Skin epidermis (tissue), 12 donors: ENCODE data around the gene SCFD2.
"Not testable (repeated sequence)": the region's sequence is repeated elsewhere in the genome, so short reads cannot be mapped to it uniquely, and the experiment has no call there.

Experiments
- H3K27ac ChIP-seq, 21 experiments: fragments of 200-600 bp; sonication (generic) in 11 of 21; one replicate each; pipeline ENCODE4 v1.5.0; 2020; ENCODE audit warnings: mild to moderate bottlenecking in 3 of 21, inconsistent platforms in 2 of 21, moderate library complexity in 2 of 21
- H3K4me3 ChIP-seq, 7 experiments: fragments of 200-600 bp; sonication (generic) in 2 of 7; one replicate each; pipeline ENCODE4 v1.5.0; 2020; ENCODE audit warnings: inconsistent platforms in 2 of 7, mild to moderate bottlenecking in 2 of 7, moderate library complexity in 1 of 7

Gene SCFD2

DNA sequence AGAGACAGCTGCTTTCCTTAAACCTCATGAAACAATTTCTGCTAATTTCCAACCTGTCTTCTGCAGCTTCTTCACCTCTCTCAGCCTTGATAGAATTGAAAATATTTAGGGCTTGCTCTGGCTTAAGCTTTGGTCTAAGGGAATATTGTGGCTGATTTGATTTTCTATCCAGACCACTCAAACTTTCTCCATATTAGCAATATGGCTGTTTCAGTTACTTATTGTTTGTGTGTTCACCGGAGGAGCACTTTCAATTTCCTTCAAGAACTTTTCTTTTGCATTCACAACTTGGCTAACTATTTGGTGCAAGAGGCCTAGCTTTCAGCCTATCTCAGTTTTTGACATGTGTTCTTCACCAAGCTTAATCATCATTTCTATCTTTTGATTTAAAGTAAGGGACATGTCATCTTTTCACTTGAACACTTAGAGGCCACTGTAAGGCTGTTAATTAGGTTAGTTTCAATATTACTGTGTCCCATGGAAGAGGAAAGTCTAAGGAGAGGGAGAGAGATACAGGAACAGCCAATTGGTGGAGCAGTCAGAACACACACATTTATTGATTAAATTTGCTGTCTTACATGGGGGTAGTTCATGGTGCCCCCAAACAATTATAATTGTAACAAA is 290.6 kb downstream of the SCFD2 start:
- Histone ChIP-seq H3K4me3 (no peak overlapping the region), H3K27ac (no peak overlapping the region)

DNA sequence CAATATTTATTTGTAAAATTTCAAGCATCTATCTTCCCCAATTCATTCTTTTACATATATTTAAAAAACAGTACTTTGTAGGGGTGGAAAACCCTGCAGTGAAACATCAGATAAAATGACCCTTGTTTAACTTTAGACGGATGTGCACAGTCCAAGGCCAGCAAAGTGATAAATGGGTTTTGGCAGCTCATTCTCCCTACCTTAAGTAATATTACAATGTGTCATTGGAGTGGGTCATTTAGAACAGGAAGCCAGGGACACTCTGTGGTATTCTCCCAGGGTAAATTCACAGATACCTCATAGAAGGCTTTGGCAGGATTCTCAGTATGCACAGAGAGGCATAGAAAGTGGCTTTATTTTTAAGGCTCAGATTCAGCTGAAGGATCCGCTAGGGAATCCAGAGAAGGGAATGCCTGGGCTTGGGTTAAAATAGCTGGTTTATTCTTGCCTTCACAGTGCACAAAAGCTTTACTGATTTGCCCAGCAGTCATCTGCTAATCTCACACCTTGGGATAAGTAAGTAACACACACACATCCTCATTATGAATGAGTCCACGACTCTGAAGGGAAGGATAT is 297.0 kb downstream of the SCFD2 start:
- no peak overlapping the region for H3K4me3 ChIP-seq
- H3K27ac ChIP-seq = no peak overlapping the region

DNA sequence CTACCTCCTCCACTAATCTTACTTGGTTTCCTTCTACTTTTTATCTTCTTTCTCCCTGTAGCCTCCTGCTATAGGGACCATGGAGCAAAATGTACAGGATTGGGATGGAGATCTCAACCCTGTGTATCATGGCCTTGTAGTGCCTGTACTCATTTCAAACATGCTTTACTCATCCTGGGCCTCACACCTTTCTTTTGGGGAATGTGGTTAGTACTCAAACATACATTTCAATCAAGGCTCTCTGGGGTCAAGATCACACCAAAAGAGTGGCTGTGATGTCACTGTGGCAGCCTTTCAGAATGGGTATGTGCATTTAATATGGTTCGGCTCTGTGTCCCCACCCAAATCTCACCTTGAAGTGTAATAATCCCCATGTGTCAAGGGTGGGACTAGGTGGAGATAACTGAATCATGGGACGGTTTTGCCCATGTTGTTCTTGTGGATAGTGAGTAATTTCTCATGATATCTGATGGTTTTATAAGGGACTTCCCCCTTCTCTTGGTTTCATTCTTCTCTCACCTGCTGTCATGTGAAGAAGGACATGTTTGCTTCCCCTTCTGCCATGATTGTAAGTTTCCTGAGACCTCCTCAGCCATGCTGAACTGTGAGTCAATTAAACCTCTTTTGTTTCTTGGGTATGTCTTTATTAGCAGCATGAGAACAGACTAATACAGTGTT is 298.6 kb downstream of the SCFD2 start:
- no peak overlapping the region for H3K4me3 ChIP-seq
- no peak overlapping the region for H3K27ac ChIP-seq

DNA sequence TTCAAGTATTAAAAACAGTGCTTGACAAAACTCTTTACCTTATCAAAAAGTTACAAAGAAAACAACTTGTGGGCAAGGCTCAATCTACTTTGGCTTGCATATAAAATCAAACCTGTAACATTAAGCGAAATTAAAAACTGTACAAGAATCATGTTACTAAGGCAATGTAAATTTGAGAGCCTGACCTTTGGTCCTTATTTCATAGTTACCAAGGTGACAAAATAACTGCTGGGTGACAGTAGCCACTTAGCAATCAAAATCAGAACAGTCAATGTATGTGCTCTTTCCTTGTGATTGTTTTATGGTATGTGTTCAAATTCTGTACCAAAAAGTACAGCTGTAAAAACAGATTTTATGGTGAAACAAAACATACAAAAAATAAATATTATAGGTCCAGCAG is 299.7 kb downstream of the SCFD2 start:
- Histone ChIP-seq H3K4me3 (no peak overlapping the region), H3K27ac (no peak overlapping the region)

DNA sequence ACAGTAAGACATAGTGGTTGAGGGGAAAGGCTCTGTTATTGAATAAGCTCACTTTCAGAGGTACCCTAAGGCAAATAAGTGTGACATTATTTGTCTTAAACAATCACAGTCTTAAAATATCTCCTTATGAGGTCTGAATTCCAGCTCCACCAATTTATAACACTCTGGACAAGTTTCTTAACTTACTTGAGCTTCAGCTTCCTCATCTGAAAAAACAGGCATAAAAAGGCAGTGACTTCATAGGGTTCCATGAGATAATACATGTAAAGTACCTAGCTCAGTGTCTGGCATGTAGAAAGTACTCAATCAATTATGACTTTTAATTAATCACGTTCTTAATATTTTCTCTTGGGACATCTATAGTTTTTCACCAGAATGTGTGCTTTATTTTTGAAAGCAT is 301.3 kb downstream of the SCFD2 start:
- H3K27ac ChIP-seq = no peak overlapping the region
- no peak overlapping the region for H3K4me3 ChIP-seq

DNA sequence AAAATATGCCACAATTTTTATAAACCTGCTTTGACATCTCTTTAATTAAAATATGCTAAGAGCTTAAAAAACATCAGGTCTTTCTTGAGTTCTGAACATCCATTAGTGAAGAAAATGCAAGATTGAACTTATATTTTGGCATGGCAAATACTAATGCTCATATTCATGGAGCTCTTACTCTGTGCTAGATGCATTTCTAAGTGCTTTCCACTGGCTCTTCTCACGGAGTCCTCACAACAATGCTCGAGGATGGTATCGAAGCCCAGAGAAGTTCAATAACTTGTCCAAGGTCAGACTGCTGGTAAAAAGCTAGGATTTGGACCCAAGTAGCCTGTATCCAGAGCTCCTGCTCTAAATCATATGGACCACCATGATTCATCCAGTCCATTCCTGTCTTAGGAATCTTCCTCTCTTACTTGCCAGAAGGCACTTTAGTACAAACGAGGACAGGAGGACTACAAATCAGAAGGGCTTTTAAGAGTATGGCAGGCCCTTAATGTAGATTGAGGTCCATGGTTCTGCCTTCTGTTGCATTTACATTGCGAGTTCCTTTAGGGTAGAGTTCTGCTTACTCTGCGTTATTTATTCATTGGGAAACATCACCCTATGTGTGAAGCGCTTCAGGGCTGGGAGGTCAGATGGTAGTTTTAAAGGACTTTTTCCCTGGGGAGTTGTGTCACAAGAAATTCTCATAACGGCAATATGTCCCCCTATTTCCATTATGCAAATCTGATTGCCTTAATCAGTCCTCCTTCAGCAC is 304.6 kb downstream of the SCFD2 start:
- no peak overlapping the region for H3K4me3 ChIP-seq
- H3K27ac ChIP-seq = no peak overlapping the region

DNA sequence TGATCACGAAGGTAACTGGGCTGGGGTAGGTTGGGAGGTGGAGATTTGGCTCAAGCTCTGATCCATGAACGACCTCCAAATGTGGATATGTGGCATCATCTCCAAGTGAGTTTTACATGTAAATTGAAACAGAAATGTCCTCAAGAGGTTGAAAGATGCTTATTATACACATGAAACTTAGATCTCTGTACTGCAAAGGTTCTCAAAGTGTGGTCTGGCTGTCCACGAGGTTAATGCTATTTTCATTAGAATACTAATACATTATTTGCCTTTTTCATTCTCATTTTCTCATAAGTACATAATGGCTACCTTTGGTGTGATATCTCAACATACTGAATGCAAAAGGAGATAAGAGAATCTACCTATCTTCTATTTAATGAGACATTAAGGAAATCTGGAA is 305.6 kb downstream of the SCFD2 start:
- Histone ChIP-seq H3K27ac (no peak overlapping the region), H3K4me3 (no peak overlapping the region)

DNA sequence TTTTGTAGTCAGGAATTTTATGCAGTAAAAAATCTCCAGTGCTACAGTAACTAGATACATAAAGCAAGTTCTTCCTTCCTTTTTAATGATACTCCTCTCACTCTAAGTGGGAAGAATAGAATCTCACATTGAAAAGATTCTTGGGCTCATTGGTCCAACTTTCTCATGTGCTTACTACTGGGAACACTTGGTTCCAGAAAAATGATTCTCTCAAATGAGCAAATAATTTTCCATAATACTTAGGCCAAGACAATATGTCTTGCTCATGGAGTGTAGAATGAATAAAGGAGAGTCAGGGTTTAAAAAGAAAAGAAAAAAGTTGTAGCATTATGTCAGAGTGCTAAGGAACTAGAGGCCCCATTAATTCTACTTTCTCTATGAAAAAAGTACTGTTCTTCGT is 306.0 kb downstream of the SCFD2 start:
- Histone ChIP-seq H3K4me3 (no peak overlapping the region), H3K27ac (no peak overlapping the region)

DNA sequence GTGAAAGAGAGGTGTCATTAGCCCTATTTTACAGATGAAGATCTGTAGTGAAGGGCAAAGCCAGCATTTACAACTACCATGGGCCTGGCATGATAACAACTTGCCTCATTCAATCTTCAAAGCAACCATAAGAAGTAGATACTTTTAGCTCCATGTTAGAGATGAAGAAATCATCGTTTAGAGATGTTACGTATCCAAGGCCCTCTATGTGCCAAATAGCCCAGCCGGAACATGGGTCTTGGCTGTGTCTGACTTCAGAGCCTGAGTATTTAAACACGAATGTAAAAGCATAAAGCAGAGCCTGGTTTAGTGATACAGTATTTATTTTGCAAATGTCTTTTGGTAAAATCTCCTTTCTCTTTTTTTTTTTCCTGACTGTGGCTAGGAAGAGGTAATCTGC is 306.6 kb downstream of the SCFD2 start:
- Histone ChIP-seq H3K4me3 (no peak overlapping the region), H3K27ac (no peak overlapping the region)

DNA sequence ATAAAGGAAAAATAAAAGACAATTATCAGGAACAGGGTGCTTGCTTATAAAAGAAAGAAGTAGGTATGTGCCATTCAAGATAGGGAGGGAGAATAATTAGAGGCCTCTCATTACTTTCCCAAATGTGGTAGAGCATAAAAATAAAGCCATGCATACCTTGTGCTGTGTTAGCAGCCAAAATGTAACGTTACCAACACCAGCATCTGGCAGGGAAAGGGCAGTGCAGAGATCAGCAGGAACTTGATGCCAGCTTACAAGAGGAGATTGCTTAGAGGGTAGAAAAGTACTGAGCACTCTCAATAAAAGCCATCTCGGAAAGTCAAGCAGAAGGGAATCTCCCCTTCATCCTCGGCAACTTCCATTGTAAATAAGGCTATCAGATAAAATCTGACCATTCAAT is 308.2 kb downstream of the SCFD2 start:
- no peak overlapping the region for H3K4me3 ChIP-seq
- no peak overlapping the region for H3K27ac ChIP-seq

DNA sequence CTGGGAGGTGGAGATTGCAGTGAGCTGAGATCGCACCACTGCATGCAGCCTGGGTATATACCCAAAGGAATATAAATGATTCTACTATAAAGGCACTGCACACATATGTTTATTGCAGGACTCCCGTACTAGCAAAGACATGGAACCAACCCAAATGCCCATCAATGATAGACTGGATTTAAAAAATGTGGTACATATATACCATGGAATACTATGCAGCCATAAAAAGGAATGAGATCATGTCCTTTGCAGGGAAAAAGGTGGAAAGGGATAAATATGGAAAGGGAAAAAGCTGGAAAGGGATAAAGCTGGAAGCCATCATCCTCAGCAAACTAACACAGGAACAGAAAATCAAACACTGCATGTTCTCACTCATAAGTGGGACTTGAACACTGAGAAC is 308.8 kb downstream of the SCFD2 start:
- not testable (repeated sequence) for H3K27ac ChIP-seq, H3K4me3 ChIP-seq

DNA sequence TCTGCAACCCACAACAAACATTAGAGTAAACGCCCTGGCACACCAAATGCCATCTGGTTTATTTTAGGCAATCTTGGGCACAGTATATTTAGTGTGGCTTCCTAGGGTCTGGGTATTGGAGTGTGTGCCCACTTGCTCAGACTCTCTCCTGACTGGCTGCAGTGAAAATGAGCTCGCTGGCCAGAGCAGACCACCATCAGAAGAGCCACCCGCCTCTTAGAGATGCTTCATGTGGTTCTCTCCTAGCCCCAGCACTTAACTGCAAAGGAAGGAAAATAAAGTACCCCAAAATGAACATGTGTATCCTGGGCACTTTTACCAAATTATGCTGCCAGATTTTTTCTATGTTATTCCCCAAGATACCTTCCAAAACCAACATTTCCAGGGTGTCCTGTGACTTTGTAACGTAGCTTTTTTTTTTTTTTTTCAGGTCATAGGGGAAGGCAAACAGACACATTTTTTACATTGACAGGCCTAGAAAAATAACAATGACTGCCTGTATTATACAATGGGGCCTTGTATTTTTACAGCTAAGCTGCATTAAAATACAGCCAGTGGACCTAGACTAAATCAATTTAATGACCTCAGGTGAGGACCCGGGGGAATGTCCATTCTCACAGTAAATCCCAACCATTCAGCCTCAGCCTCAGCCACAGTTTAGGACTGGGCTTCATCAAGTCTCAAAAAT is 310.0 kb downstream of the SCFD2 start:
- Histone ChIP-seq H3K4me3 (no peak overlapping the region), H3K27ac (no peak overlapping the region)

DNA sequence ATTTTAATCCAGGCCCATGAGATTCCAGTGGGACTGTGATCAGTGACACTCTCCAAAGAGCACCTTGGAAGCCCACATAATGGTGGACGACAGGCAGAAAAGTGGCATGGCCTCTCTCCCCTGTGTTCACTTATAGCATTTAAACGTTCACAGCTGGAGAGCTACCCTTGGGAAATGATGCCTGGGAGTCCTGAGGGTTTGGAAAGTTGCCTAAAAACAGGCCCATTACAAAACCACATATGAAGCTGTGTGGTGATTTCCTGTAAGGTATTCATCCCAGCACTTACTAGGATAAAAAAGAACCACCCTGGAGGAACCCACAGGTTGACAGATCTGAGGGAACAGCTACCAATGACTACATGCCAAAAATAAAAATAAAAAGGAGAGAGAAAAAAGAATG is 310.6 kb downstream of the SCFD2 start:
- Histone ChIP-seq H3K27ac (no peak overlapping the region), H3K4me3 (no peak overlapping the region)

DNA sequence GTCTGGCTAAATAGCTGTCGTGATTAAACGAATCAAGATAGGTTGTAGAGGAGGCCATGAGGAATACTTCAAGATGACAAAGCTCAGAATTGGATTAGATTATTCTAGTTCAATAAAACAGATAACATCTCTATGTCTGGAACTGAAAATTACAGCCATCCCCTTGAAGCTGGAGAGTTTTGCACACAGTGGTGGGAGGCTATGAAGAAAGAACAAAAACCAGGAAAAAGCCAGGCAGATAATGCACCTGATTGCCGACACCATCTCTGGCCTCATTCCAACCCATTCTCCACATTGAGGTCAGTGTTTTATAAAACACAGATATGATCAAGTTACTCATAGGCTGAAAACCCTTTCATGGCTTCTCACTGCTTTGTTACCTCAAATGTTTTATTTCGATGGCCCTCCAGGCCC is 315.5 kb downstream of the SCFD2 start:
- H3K4me3 ChIP-seq = no peak overlapping the region
- H3K27ac ChIP-seq = no peak overlapping the region

DNA sequence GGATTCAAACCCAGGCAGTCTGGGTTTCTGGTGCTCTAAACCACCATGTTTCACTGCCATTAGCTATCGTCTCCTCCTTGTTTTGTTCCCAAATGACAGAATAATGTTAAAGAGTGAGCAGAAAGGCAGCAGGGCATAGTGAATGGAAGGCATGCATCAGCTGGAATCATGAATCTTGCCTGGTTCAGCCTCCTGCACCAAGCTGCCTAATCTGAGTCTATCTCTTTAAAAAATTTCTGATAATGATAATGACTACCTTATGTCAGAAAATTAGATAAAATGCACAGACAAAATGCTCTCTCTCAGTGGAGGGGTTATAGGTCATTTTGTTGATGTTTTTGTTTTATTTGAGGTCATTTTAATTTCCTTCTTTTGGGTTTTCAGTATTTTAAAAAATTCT is 316.3 kb downstream of the SCFD2 start:
- H3K4me3 ChIP-seq = no peak overlapping the region
- H3K27ac ChIP-seq = no peak overlapping the region

DNA sequence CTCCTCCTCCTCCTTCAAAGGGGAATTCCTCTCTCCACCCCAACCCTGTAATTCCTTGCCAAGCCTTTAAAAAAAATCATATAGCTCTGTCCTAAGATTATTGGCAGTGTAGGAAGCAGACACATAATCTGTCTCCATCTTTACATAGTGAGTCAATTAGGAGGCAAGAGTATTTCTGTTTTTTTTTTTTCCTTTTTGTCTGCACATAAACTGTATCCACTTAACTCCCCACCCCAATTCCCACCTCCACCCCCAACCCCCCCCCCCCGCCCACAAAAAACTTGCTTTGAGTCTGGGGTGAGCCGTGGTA is 321.3 kb downstream of the SCFD2 start:
- no peak overlapping the region for H3K4me3 ChIP-seq
- H3K27ac ChIP-seq = no peak overlapping the region

DNA sequence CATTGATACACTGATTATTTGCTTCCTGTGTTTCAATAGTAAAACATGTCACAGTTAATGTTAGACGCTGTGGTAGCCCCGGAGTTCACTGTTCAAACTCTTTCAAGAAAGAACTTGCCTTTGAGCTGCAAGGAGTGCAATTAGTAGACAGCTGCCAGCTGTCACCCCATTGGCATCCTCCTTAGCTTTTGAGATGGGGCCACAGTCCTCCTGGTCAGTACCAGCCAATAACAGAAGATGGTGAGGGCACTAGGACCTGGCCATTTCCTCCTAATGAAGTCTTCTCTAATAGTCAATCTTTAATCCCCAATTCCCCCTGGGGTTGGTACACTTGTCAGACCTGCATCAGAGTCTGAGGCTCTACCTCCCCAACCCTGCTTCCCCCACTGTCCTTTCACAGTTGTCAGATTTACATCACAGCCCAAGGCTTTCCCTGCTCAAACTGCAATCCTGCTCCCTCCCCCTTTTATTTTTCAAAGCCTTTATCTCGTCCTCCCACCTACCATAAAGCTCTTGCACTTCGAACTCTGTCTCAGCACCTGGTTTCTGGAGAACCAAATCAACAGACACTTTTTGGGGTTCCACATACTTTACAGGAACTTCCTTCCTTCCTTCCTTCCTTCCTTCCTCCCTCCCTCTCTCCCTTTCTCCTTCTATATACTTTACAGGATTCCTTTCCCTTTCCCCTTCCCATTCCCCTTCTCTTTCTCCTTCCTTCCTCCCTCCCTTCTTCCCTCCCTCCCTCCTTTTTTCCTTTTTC is 321.8 kb downstream of the SCFD2 start:
- no peak overlapping the region for H3K4me3 ChIP-seq
- no peak overlapping the region for H3K27ac ChIP-seq

DNA sequence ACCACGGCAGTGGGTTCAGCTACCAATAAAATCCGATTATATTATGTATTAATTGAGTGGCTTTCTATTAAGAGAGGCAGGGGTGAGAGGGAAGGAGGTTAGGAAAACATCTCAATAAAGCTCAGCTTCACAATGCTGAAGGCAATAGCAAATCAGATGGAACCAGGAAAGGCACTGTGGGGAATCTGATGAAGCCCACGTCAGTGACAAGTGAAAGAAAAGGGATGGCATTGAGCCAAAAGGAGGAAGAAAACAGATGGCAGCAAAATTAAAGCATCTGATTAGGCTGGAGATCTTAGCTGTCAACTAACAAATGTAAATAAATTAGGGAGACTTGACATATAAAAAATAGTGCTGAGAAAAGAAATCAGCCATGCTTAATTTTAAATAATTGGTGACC is 322.8 kb downstream of the SCFD2 start:
- Histone ChIP-seq H3K27ac (no peak overlapping the region), H3K4me3 (no peak overlapping the region)

DNA sequence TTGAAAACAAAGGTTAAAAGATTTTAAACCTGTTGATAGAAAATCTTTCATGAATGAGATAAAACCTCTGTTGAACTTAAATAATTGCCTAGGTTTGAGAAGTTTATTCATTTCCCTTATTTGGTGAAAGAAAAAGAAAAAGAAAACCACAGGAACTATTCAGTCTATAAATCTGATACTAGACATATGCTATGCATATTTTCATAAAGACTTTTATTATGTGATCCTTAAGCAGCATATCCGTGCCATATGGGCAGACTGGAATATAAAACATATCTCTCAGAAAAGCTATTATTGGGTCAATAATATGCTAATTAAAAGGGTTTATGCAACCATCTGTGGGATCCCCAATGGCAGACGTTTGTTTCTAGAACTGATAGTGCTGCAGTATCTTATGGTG is 325.0 kb downstream of the SCFD2 start:
- Histone ChIP-seq H3K4me3 (no peak overlapping the region), H3K27ac (no peak overlapping the region)

DNA sequence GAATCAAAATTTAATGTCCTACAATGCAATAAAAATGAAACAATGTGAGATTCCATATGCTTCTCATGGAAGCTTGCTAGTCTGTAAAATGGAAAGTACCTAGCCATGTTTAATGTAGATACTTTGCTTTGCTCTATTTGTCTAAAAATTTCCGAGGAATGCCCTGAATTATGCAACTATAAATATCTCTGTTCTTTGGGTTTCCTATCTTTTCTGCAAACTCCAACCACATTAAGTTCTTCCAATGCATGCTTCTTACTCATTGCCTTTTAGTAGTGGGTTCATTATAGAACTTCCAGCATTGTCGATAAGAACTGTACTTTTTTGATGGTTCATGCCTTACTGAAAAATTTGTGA is 325.4 kb downstream of the SCFD2 start:
- H3K4me3 ChIP-seq = no peak overlapping the region
- H3K27ac ChIP-seq = no peak overlapping the region
